MM.1S (cell line): Measurements from ENCODE around the gene ZEB2.

ENCODE experiments used
- DNase-seq: peaks from one replicate; pipeline ENCODE4 v3.0.0-alpha.2; 2015
- H2AFZ ChIP-seq: fragments of 300-600 bp; sonication (generic); 2 replicates; pipeline ENCODE4 v1.6.0; 2016; ENCODE audit warnings: antibody characterized with exemption, low read length
- H3F3A ChIP-seq: fragments of 300-600 bp; sonication (generic); 2 replicates; pipeline ENCODE4 v1.6.1; 2016; ENCODE audit warnings: mild to moderate bottlenecking, antibody characterized with exemption, low read length, moderate library complexity, mixed read lengths; ENCODE audit not compliant: insufficient read depth
- H3K27ac ChIP-seq: fragments of 300-600 bp; sonication (generic); 2 replicates; pipeline ENCODE4 v1.5.1; 2016; ENCODE audit warnings: mild to moderate bottlenecking, low read length
- H3K27me3 ChIP-seq: fragments of 300-600 bp; sonication (generic); replicated peaks from 2 replicates; pipeline ENCODE4 v1.6.0; 2016; ENCODE audit warnings: low read length; ENCODE audit not compliant: insufficient read depth
- H3K36me3 ChIP-seq: fragments of 300-600 bp; sonication (generic); replicated peaks from 2 replicates; pipeline ENCODE4 v1.6.1; 2016; ENCODE audit warnings: mild to moderate bottlenecking, low read length, mixed read lengths; ENCODE audit not compliant: insufficient read depth
- H3K4me1 ChIP-seq: fragments of 300-600 bp; sonication (generic); 2 replicates; pipeline ENCODE4 v1.6.1; 2016; ENCODE audit warnings: low read length, mixed read lengths
- H3K4me2 ChIP-seq: fragments of 300-600 bp; sonication (generic); 2 replicates; pipeline ENCODE4 v1.6.0; 2016; ENCODE audit warnings: low read depth, low read length
- H3K4me3 ChIP-seq: fragments of 300-600 bp; sonication (generic); 2 replicates; pipeline ENCODE4 v1.5.1; 2016; ENCODE audit warnings: low read length, mixed read lengths
- H3K79me2 ChIP-seq: fragments of 300-600 bp; sonication (generic); 2 replicates; pipeline ENCODE4 v1.6.1; 2016; ENCODE audit warnings: mixed run types, low read length, mixed read lengths
- H3K9ac ChIP-seq: fragments of 300-600 bp; sonication (generic); 2 replicates; pipeline ENCODE4 v1.6.1; 2016; ENCODE audit warnings: low read length, mixed read lengths
- H3K9me2 ChIP-seq: fragments of 300-600 bp; sonication (generic); replicated peaks from 2 replicates; pipeline ENCODE4 v1.6.1; 2016; ENCODE audit warnings: mild to moderate bottlenecking, low read length, mixed read lengths; ENCODE audit not compliant: insufficient read depth
- H3K9me3 ChIP-seq: fragments of 300-600 bp; sonication (generic); replicated peaks from 2 replicates; pipeline ENCODE4 v1.6.1; 2016; ENCODE audit warnings: mild to moderate bottlenecking, low read length, mixed read lengths; ENCODE audit not compliant: insufficient read depth
- H4K20me1 ChIP-seq: fragments of 300-600 bp; sonication (generic); 2 replicates; pipeline ENCODE4 v1.6.1; 2016; ENCODE audit warnings: mild to moderate bottlenecking, low read length, moderate library complexity, mixed read lengths; ENCODE audit not compliant: insufficient read depth
- CTCF ChIP-seq: fragments of 300-600 bp; sonication (generic); IDR thresholded peaks from 2 replicates; pipeline ENCODE4 v1.5.1; 2016; ENCODE audit warnings: antibody characterized with exemption, low read length, mixed read lengths
- EZH2 ChIP-seq: fragments of 300-600 bp; sonication (generic); optimal IDR thresholded peaks from 2 replicates; pipeline ENCODE3; 2017; ENCODE audit warnings: low read depth, mild to moderate bottlenecking, antibody characterized with exemption, low read length, mixed read lengths
- EZH2phosphoT487 ChIP-seq: fragments of 300-600 bp; sonication (generic); IDR thresholded peaks from 2 replicates; pipeline ENCODE4 v1.6.1; 2018; ENCODE audit warnings: antibody characterized with exemption, low read length

ZEB2 gene

GRCh38 chr2:144426355-144426754 is 93.6 kb downstream of the ZEB2 start:
- no peak overlapping the region for H2AFZ ChIP-seq
- no peak overlapping the region for H3K9ac ChIP-seq
- no peak overlapping the region for H3K27ac ChIP-seq
- TF ChIP-seq EZH2phosphoT487 = no peak
- TF ChIP-seq CTCF = no peak
- TF ChIP-seq EZH2 = no peak
- no peak for DNase-seq
- no peaks in the 10 kb centered on the region for H3K9me3 ChIP-seq
- no peaks in the 10 kb centered on the region for H4K20me1 ChIP-seq
- H3K36me3 ChIP-seq = no peaks in the 10 kb centered on the region
- no peaks in the 10 kb centered on the region for H3K27me3 ChIP-seq
- H3K4me1 ChIP-seq = no peaks in the 10 kb centered on the region
- no peaks in the 10 kb centered on the region for H3K79me2 ChIP-seq
- no peak overlapping the region for H3K4me3 ChIP-seq
- no peaks in the 10 kb centered on the region for H3F3A ChIP-seq
- no peaks in the 10 kb centered on the region for H3K9me2 ChIP-seq
- no peak overlapping the region for H3K4me2 ChIP-seq

GRCh38 chr2:144424559-144425240 is 95.2 kb downstream of the ZEB2 start:
- no peaks in the 10 kb centered on the region for H3K4me1 ChIP-seq
- H3K36me3 ChIP-seq = no peaks in the 10 kb centered on the region
- H3K79me2 ChIP-seq = no peaks in the 10 kb centered on the region
- H3K9ac ChIP-seq = no peak overlapping the region
- no peaks in the 10 kb centered on the region for H3K9me2 ChIP-seq
- H2AFZ ChIP-seq = no peak overlapping the region
- no peak for DNase-seq
- H3K4me3 ChIP-seq = no peak overlapping the region
- no peak overlapping the region for H3K4me2 ChIP-seq
- H3K9me3 ChIP-seq = no peaks in the 10 kb centered on the region
- TF ChIP-seq EZH2 = no peak
- TF ChIP-seq CTCF = no peak
- no peak for TF ChIP-seq EZH2phosphoT487
- no peaks in the 10 kb centered on the region for H3K27me3 ChIP-seq
- H3K27ac ChIP-seq = no peak overlapping the region
- H4K20me1 ChIP-seq = no peaks in the 10 kb centered on the region
- no peaks in the 10 kb centered on the region for H3F3A ChIP-seq

- H3F3A ChIP-seq = no peaks in the 10 kb centered on the region
- no peaks in the 10 kb centered on the region for H3K79me2 ChIP-seq
- H3K4me1 ChIP-seq = no peaks in the 10 kb centered on the region
- no peak overlapping the region for H2AFZ ChIP-seq
- no peak overlapping the region for H3K9ac ChIP-seq
- no peak for DNase-seq
- H4K20me1 ChIP-seq = no peaks in the 10 kb centered on the region
- H3K27me3 ChIP-seq = no peaks in the 10 kb centered on the region
- H3K4me3 ChIP-seq = no peak overlapping the region
- no peak overlapping the region for H3K27ac ChIP-seq
- no peaks in the 10 kb centered on the region for H3K36me3 ChIP-seq
- H3K9me3 ChIP-seq = no peaks in the 10 kb centered on the region
- no peak overlapping the region for H3K4me2 ChIP-seq
- H3K9me2 ChIP-seq = no peaks in the 10 kb centered on the region
- TF ChIP-seq EZH2 (no peak), CTCF (no peak), EZH2phosphoT487 (no peak)
Measured at GRCh38 chr2:144421606-144422510, 98.1 kb downstream of the ZEB2 start.
